Transverse colon (tissue), 4 donors: ENCODE results near the gene UBE2Z. TPM values are rescaled to one million over a fixed set of nuclear protein-coding genes. Genes with fewer than 3 reads are reported as not detected.

Experiments
- DNase-seq: peaks from one replicate; pipeline ENCODE4 v3.0.0-alpha.2; 2019
- H3K27ac ChIP-seq, 4 donors: fragments of 200-600 bp; sonication (generic); 2 replicates each; pipeline ENCODE4 v1.5.1; 2016 to 2018; ENCODE audit warnings: inconsistent platforms in 4 of 4
- H3K27me3 ChIP-seq: fragments of 200-600 bp; sonication (generic); 2 replicates; pipeline ENCODE4 v1.5.1; 2017; ENCODE audit warnings: inconsistent platforms
- H3K36me3 ChIP-seq, 4 donors: fragments of 200-600 bp; sonication (generic); 2 replicates each; pipeline ENCODE4 v1.5.1; 2017 to 2019; ENCODE audit warnings: inconsistent platforms in 4 of 4
- H3K4me1 ChIP-seq, 4 donors: fragments of 200-600 bp; sonication (generic); 2 replicates each; pipeline ENCODE4 v1.5.1; 2017 to 2020; ENCODE audit warnings: inconsistent platforms in 4 of 4
- H3K4me3 ChIP-seq, 4 donors: fragments of 200-600 bp; sonication (generic); 1 replicate in 1 of 4; 2 replicates in 3 of 4; pipeline versions ENCODE4 v1.5.1 to v1.6.1; 2017 to 2019; ENCODE audit warnings: inconsistent platforms in 4 of 4
- H3K9me3 ChIP-seq, 2 donors: fragments of 200-600 bp; sonication (generic); 2 replicates each; pipeline ENCODE4 v1.5.1; 2017 to 2019; ENCODE audit warnings: inconsistent platforms in 2 of 2
- EP300 ChIP-seq: sonication (generic); formaldehyde crosslinking; IDR thresholded peaks from one replicate; pipeline ENCODE4 v1.6.1; 2017; ENCODE audit warnings: antibody characterized with exemption, low read depth
- POLR2A ChIP-seq: fragments of 450-650 bp; IDR thresholded peaks from one replicate; pipeline ENCODE4 v1.6.1; 2016; ENCODE audit warnings: antibody characterized with exemption, mild to moderate bottlenecking, moderate library complexity
- POLR2AphosphoS5 ChIP-seq, 3 donors: sonication (generic); formaldehyde crosslinking; IDR thresholded peaks; one replicate each; pipeline ENCODE4 v1.6.1; 2016; ENCODE audit warnings: antibody characterized with exemption in 3 of 3
- WGBS, 2 donors: methylation state at CpG; one replicate each; pipeline ENCODE4 v1.1.5; 2018; ENCODE audit warnings: low coverage in 1 of 2; 5-methylcytosine and 5-hydroxymethylcytosine counted together
- in situ Hi-C, 4 donors: fragments of 200-750 bp; cut with MboI; loops; one replicate each; pipeline versions ENCODE4 v1.15.0 to v1.15.1; 2017; ENCODE audit warnings: low sequenced_read_pairs in 3 of 4, low pct_ligation_motif_present in 1 of 4, low pct_unique_long_range_greater_than_20kb in 1 of 4
- intact Hi-C: fragments of 100-400 bp; cut with DNase I; formaldehyde crosslinking; loops from one replicate; pipeline ENCODE4 v1.15.1; 2023; ENCODE audit warnings: low total_unique reads
- small RNA-seq, 4 donors: library from RNA; depleted of rRNA; stranded (forward); fragments of <200 nt; gene quantifications; one replicate each; pipeline ENCODE3, GENCODE V24; 2016
- total RNA-seq, 4 donors: library from RNA; depleted of rRNA; stranded (reverse); fragments of >200 nt; gene quantifications; one replicate each; pipeline ENCODE4 v1.1.0, GENCODE V29; 2016
- TF ChIP-seq, protein P1 (sequence below), 5 experiments: fragments of 200-600 bp in 3 of 5; fragments of 450-650 bp in 2 of 5; sonication (generic) in 3 of 5; IDR thresholded peaks; 1 replicate in 2 of 5; 2 replicates in 3 of 5; pipeline ENCODE4 v1.5.1; 2016 to 2017; ENCODE audit warnings: antibody characterized with exemption in 5 of 5, inconsistent platforms in 3 of 5, mild to moderate bottlenecking in 2 of 5, moderate library complexity in 1 of 5

Gene UBE2Z
- total RNA-seq, 4 donors from 2014 or later: 33.2 to 70.8 (median 47.6) TPM

DNA sequence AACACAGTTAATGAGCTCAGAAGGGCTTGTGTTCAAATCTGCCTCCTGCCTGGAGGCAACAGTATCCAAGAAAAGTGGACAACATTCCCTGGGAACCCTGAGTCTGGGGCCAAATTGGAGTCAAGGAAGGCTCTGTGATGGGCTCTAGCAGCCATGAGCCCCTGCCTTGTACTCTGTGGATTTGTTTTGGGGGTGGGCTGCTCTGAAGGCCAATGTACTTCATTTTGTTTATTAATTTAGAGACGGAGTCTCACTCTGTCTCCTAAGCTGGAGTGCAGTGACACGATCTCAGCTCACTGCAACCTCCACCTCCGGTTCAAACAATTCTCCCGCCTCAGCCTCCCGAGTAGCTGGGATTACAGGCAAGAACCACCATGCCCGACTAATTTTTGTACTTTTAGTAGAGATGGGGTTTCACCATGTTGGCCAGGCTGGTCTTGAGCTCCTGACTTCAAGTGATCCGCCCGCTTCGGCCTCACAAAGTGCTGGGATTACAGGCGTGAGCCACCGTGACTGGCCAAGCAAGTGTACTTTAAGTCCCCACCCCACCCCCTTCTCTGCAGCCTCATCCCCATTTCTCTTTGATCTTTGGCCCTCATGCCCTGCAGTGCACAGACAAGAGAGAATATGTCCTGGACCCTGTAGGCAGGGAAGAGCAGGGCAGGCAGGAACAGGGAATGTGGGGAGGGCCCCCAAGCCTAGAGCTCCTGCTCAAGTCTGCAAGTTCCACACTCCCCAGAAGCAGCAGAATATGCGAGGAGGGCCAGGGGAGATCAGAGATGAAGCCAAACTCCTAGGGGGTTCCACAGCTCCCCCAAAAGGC lies 62.9 kb downstream of the UBE2Z start:
- Histone ChIP-seq H3K4me1 (peaks cover 0 to 4% (median 0%) of the 10 kb centered on the region in 4 donors), H3K36me3 (no peaks in the 10 kb centered on the region), H3K27me3 (peaks cover 62% of the 10 kb centered on the region), H3K4me3 (no peak overlapping the region), H3K9me3 (no peaks in the 10 kb centered on the region), H3K27ac (no peak overlapping the region)
- in situ Hi-C loops (no loop called here), intact Hi-C loops (no loop called here)
- no peak for TF ChIP-seq POLR2A
- TF ChIP-seq, protein P1, sequence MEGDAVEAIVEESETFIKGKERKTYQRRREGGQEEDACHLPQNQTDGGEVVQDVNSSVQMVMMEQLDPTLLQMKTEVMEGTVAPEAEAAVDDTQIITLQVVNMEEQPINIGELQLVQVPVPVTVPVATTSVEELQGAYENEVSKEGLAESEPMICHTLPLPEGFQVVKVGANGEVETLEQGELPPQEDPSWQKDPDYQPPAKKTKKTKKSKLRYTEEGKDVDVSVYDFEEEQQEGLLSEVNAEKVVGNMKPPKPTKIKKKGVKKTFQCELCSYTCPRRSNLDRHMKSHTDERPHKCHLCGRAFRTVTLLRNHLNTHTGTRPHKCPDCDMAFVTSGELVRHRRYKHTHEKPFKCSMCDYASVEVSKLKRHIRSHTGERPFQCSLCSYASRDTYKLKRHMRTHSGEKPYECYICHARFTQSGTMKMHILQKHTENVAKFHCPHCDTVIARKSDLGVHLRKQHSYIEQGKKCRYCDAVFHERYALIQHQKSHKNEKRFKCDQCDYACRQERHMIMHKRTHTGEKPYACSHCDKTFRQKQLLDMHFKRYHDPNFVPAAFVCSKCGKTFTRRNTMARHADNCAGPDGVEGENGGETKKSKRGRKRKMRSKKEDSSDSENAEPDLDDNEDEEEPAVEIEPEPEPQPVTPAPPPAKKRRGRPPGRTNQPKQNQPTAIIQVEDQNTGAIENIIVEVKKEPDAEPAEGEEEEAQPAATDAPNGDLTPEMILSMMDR (IDR thresholded peaks at IDR 0.05): no peak
- no peak for TF ChIP-seq EP300
- TF ChIP-seq POLR2AphosphoS5 (IDR thresholded peaks at IDR 0.05): no peak
- WGBS, 2 donors: 78% methylated on average over 12 of the region's 12 CpGs; no CpG with 5 or more reads in 1 of the 2 donors
- no peak for DNase-seq

- no peaks in the 10 kb centered on the region for H3K36me3 ChIP-seq
- intact Hi-C loops (no loop called here), in situ Hi-C loops (no loop called here)
- H3K27ac ChIP-seq: peak overlapping the region in 1 of 4 donors; percentile 35
- no peak for TF ChIP-seq EP300
- TF ChIP-seq, protein P1 (IDR thresholded peaks at IDR 0.05): no peak
- TF ChIP-seq POLR2A: no peak
- no peak for TF ChIP-seq POLR2AphosphoS5 (IDR thresholded peaks at IDR 0.05)
- H3K9me3 ChIP-seq: no peaks in the 10 kb centered on the region
- WGBS, 2 donors: 62 to 77% methylated on average over 3 to 7 of the region's 7 CpGs
- H3K4me3 ChIP-seq: no peak overlapping the region
- H3K27me3 ChIP-seq: peaks cover 62% of the 10 kb centered on the region
- peaks cover 0 to 4% (median 0%) of the 10 kb centered on the region in 4 donors for H3K4me1 ChIP-seq
- DNase-seq: no peak
Measured at GRCh38 chr17:48972749-48973097, 64.5 kb downstream of the UBE2Z start.

- TF ChIP-seq POLR2A (no peak), EP300 (no peak), POLR2AphosphoS5 (IDR thresholded peaks at IDR 0.05) (no peak)
- TF ChIP-seq, protein P1 (IDR thresholded peaks at IDR 0.05): no peak
- intact Hi-C loops (no loop called here), in situ Hi-C loops (no loop called here)
- Histone ChIP-seq H3K27ac (no peak overlapping the region), H3K27me3 (peaks cover 59% of the 10 kb centered on the region), H3K4me3 (no peak overlapping the region), H3K9me3 (no peaks in the 10 kb centered on the region), H3K36me3 (no peaks in the 10 kb centered on the region), H3K4me1 (peaks cover 0 to 4% (median 0%) of the 10 kb centered on the region in 4 donors)
- no peak for DNase-seq
- 51% methylated on average over 3 of the region's 3 CpGs; no CpG with 5 or more reads in 1 of the 2 donors for WGBS, 2 donors
Measured at GRCh38 chr17:48973806-48974205, 65.6 kb downstream of the UBE2Z start.

Small RNAs within 50 kb of the gene (small RNA-seq; reads per million reads assigned to genes)
- gene AC068531.1 (0 reads per million in 4 donors), gene RF00263 (0 reads per million in 4 donors), gene RF01210 (0 reads per million in 4 donors), gene RNU1-42P (0 to 0.42 (median 0.09) reads per million in 4 donors)

Other genes starting within 250 kb of the UBE2Z start
- gene PRAC1, start 185.9 kb upstream of the UBE2Z start, total RNA-seq: 1 to 10 TPM in 1 of 4 donors, not detected in 3; 4.4 TPM
- 1 to 10 TPM in 1 of 4 donors, not detected in 3; 4.1 TPM for gene PRAC2, start 185.2 kb upstream of the UBE2Z start, total RNA-seq
- 1 to 10 TPM; 1.2 to 5.7 (median 3.5) TPM for gene HOXB13, start 179.7 kb upstream of the UBE2Z start, total RNA-seq
- gene TTLL6, start 91.2 kb upstream of the UBE2Z start, total RNA-seq: 10 to 100 TPM in 1 of 4 donors, 1 to 10 TPM in 3; 4.9 to 24.9 (median 7.3) TPM
- gene CALCOCO2, start 77.4 kb upstream of the UBE2Z start, total RNA-seq: 100 to 1,000 TPM; 141 to 292 (median 207) TPM
- 100 to 1,000 TPM in 3 of 4 donors, 10 to 100 TPM in 1; 94.7 to 214 (median 153) TPM for gene ATP5MC1, start 15.6 kb upstream of the UBE2Z start, total RNA-seq
- 10 to 100 TPM; 44.1 to 67.7 (median 62.0) TPM for gene SNF8, start 36.4 kb downstream of the UBE2Z start, total RNA-seq
- gene GIP, start 60.2 kb downstream of the UBE2Z start, total RNA-seq: not detected
- gene IGF2BP1, start 89.0 kb downstream of the UBE2Z start, total RNA-seq: under 1 TPM in 1 of 4 donors, not detected in 3; under 0.01 TPM
- 10 to 100 TPM; 19.8 to 75.9 (median 47.3) TPM for gene B4GALNT2, start 224.4 kb downstream of the UBE2Z start, total RNA-seq